Activated T-cell treated with anti-CD3 and anti-CD28 coated beads for 1 hour (primary cell): ENCODE measurements around the gene SEBOX.

ENCODE experiments used
- DNase-seq: peaks from one replicate; pipeline ENCODE4 v3.0.0-alpha.2; 2020; ENCODE audit warnings: low read depth

The SEBOX gene

GRCh38 chr17:28368306-28368831 is 3.4 kb upstream of the SEBOX start:
- no peak for DNase-seq

- DNase-seq = no peak
Observed at GRCh38 chr17:28367641-28368305, 2.8 kb upstream of the SEBOX start.

GRCh38 chr17:28366605-28367004 is 1.6 kb upstream of the SEBOX start:
- no peak for DNase-seq

GRCh38 chr17:28365487-28365886 is 488 bp upstream of the SEBOX start:
- DNase-seq = no peak

- DNase-seq = no peak
Observed at GRCh38 chr17:28363776-28364650, 986 bp downstream of the SEBOX start.

GRCh38 chr17:28363186-28363585 is 1.8 kb downstream of the SEBOX start:
- DNase-seq = no peak

- no peak for DNase-seq
Observed at GRCh38 chr17:28357901-28358197, 7.2 kb downstream of the SEBOX start.

- DNase-seq = peak; percentile 93
Observed at GRCh38 chr17:28357061-28357900, 7.7 kb downstream of the SEBOX start, which contains the start of gene POLDIP2. Gene POLDIP2 (minus strand): TSS chr17:28357527. CDS start chr17:28357448, 79 bp downstream.

GRCh38 chr17:28350271-28350670 is 14.7 kb downstream of the SEBOX start:
- no peak for DNase-seq

GRCh38 chr17:28348979-28349378 is 16.0 kb downstream of the SEBOX start:
- DNase-seq = no peak

- no peak for DNase-seq
Observed at GRCh38 chr17:28347261-28347891, 17.6 kb downstream of the SEBOX start.

- no peak for DNase-seq
Observed at GRCh38 chr17:28346746-28347246, 18.2 kb downstream of the SEBOX start.

GRCh38 chr17:28346199-28346580 is 18.8 kb downstream of the SEBOX start:
- no peak for DNase-seq

GRCh38 chr17:28345419-28346198 is 19.4 kb downstream of the SEBOX start:
- DNase-seq = no peak

GRCh38 chr17:28344435-28344901 is 20.5 kb downstream of the SEBOX start:
- no peak for DNase-seq

- no peak for DNase-seq
Observed at GRCh38 chr17:28344011-28344410, 21.0 kb downstream of the SEBOX start.

GRCh38 chr17:28343491-28343932 is 21.5 kb downstream of the SEBOX start:
- DNase-seq = no peak

- DNase-seq = no peak
Observed at GRCh38 chr17:28342313-28342712, 22.7 kb downstream of the SEBOX start.

- no peak for DNase-seq
Observed at GRCh38 chr17:28341516-28341915, 23.5 kb downstream of the SEBOX start.

GRCh38 chr17:28340374-28340773 is 24.6 kb downstream of the SEBOX start:
- DNase-seq = no peak

GRCh38 chr17:28339431-28339830 is 25.6 kb downstream of the SEBOX start:
- no peak for DNase-seq
